HG03342 (cell line): ENCODE data around the gene STK39.
A peak's percentile ranks its signal among the peaks of the same experiment; 100 is the strongest.

Source experiments
- ATAC-seq: cut with Tn5 transposase; IDR thresholded peaks from one replicate; pipeline ENCODE4 v1.9.1; 2021; ENCODE audit warnings: mild to moderate bottlenecking, moderate library complexity; ENCODE audit not compliant: unreplicated experiment

The STK39 gene

GRCh38 chr2:168210895-168211570 lies 36.4 kb downstream of the STK39 start:
- peak; percentile 38 for ATAC-seq

- no peak for ATAC-seq
These were observed 37.0 kb downstream of the STK39 start for GRCh38 chr2:168210216-168210894.

- no peak for ATAC-seq
These were observed 38.7 kb downstream of the STK39 start for GRCh38 chr2:168208652-168209051.

DNA sequence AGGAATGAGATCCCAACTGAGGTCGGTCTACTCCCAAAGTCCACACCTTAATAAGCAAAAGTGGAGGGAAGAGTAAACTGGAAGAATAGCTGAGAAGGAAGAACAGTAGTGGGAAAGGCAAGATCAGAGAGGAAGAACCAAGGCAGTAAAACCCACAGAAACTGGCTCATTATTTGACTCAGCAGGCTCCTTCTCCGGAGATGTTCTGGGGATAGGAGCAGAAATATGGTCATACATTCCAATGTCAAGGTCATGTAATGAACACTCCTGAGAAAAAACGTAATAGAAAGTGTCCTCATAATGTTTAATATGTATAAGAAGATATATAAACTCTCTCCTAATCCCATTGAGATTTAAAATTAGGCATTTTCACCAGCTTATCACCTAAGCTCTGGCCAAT lies 39.5 kb downstream of the STK39 start:
- ATAC-seq = no peak

GRCh38 chr2:168203762-168204693 lies 43.4 kb downstream of the STK39 start:
- no peak for ATAC-seq

DNA sequence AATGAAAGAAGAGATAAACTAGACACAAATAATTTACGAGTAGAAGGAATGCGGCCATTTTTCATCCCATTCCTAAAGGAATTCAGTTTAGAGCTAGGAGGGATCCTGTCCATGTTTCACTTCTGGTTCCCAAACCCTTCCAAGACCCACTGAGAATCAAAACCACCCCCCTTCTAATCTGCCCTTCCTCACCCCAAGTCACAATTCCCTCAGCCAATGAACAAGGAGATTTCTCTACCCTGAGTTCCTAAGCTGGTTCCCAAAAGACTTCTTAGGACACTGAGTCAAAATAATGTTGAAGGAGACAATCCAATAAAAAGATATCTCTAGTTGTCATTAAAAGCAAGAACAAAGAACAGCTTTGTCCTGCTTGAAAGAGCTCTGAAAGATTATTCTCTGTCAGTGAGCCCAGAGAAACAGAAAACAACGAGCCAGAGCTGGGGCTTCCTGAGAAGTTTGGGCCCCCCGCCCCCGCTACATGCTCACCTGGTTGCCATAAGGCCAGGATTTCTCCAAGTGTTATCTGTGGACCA lies 45.7 kb downstream of the STK39 start:
- no peak for ATAC-seq

- ATAC-seq = no peak
These were observed 46.3 kb downstream of the STK39 start for GRCh38 chr2:168200930-168201583.

- ATAC-seq = no peak
These were observed 48.8 kb downstream of the STK39 start for GRCh38 chr2:168198476-168199207.

GRCh38 chr2:168196764-168197180 lies 50.6 kb downstream of the STK39 start:
- no peak for ATAC-seq

DNA sequence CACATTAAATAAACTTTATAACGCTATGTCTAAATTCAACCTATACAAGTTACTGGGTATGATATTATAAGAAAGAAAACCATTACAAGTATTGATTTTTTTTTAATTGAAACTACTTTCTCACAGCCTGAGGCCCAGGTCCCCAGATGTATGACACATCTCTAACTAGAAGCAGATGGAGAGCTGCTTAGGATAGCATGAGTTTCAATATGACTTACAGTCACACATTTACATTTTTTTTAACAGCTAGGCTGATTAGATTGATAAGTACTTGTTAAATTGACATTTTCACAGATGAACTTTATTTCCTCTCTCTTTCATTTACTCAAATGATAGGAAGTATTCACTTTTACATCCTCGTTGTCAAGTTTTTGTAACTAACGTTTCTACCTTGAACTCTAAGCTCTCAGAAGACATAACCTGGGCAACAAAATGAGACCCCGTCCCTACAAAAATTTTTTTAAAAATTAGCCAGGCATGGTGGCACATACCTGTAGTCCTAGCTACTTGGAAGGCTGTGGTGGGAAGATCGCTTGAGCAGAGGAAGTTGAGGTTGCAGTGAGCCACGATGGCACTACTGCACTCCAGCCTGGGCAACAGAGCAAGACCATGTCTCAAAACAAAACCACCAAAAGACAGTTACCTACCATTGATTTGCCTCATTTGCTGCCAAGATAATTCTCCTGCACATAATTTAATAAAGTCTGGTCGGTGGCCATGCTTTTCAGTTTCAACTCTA lies 52.4 kb downstream of the STK39 start:
- ATAC-seq = peak; percentile 87

GRCh38 chr2:168192839-168193616 lies 54.4 kb downstream of the STK39 start:
- no peak for ATAC-seq

DNA sequence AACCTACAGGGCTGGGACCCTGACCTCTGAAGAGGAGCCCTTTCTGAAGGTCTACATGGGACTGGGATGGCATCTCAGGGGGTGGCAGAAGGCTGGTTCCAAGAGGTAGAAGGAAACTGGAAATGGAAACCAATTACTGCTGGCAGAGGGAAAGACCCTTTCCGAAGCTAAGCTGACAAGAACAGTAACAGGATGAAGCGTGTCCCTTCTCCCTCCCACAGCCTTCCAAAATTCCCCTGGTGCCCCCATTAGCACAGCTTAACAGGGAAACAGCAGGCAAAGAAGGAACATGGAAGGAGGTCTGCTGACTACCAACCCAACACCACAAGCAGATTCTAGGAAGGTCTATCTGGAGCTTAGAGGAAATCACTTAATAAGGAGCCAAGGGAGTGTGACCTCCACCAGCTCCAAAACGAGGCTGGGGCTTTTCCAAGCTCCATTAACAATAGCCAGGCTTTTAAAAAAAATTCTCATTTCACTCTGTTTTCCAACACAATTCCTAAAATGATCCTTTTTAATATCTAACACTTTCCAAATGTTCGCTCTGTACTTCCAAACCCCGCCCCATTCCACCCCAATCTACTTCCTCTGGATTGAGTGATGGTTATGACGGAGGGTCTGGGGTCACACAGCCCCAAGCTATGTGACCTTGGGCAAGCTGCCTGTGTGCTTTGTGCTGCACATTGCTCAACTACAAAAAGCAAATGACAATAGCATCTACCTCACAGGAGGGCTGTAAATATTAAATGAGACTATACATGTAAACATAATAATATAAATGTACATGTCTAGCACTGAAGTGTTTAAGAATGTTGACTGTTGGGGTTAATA lies 55.2 kb downstream of the STK39 start:
- no peak for ATAC-seq

DNA sequence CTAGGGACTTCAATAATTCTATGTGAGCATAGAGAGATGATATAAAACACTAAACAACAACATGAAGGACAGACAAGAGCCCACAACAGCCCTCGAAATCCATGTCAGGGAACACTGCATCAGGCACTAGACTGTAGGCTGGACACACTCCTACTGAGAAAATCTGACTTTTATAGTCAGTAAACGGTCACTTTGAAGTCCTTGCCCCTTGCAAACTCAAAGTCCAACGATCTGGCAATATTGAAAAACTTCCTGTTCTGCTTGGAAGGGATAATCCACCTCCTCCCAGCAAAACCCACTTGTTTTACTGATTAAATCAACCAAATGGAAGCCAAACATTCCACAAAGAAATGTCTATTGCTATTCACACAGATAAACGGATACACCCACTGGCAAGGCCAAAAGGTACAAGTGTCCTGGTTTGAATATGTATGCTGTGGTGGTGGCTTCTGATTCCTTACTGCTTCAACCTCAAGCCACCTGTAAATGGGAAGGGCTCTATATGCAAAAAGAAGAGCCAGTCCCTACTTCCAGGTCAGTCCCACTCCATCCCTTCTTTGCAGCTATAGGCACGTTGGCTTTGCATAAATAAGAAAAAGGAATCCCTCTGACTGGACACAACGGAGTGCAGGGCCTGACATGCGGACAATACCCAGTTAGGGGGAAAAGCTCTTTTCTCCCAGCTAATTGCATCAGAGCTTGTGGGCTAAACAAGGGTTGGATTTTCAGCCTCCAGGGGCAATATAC lies 56.6 kb downstream of the STK39 start:
- ATAC-seq = no peak

GRCh38 chr2:168189835-168190569 lies 57.4 kb downstream of the STK39 start:
- no peak for ATAC-seq

- ATAC-seq = no peak
These were observed 59.4 kb downstream of the STK39 start for GRCh38 chr2:168188002-168188401.

GRCh38 chr2:168186452-168186851 lies 60.9 kb downstream of the STK39 start:
- ATAC-seq = no peak
